ENCODE measurements around the gene C9.
"Not testable (repeated sequence)": the region's sequence is repeated elsewhere in the genome, so short reads cannot be mapped to it uniquely, and the experiment has no call there.

The C9 gene

GRCh38 chr5:39255406-39255805 is 108.9 kb downstream of the C9 start:
- no peak for DNase-seq

- DNase-seq = no peak
These were observed 109.6 kb downstream of the C9 start for GRCh38 chr5:39254671-39255070.

- DNase-seq = no peak
These were observed 111.1 kb downstream of the C9 start for GRCh38 chr5:39253196-39253595.

- DNase-seq = no peak
These were observed 114.6 kb downstream of the C9 start for GRCh38 chr5:39249564-39250274.

GRCh38 chr5:39249069-39249468 is 115.2 kb downstream of the C9 start:
- no peak for DNase-seq

GRCh38 chr5:39240750-39241149 is 123.5 kb downstream of the C9 start:
- DNase-seq = no peak

- DNase-seq = no peak
These were observed 125.8 kb downstream of the C9 start for GRCh38 chr5:39238366-39239105.

GRCh38 chr5:39236718-39237117 is 127.6 kb downstream of the C9 start:
- no peak for DNase-seq

- no peak for DNase-seq
These were observed 128.6 kb downstream of the C9 start for GRCh38 chr5:39235648-39236047.

GRCh38 chr5:39234494-39234893 is 129.8 kb downstream of the C9 start:
- DNase-seq = not testable (repeated sequence)

All from NCI-H524 treated with DMSO at 0.1 percent for 48 hours (cell line).